Activated CD4-positive, alpha-beta T cell treated with anti-CD3 and anti-CD28 coated beads for 24 hours (primary cell): Measurements from ENCODE around the gene TLR6.
A peak's percentile ranks its signal among the peaks of the same experiment; 100 is the strongest.
"Not testable (repeated sequence)": the region's sequence is repeated elsewhere in the genome, so short reads cannot be mapped to it uniquely, and the experiment has no call there.

ENCODE experiments used
- DNase-seq, 2 donors: peaks; one replicate each; pipeline ENCODE4 v3.0.0-alpha.2; 2020; ENCODE audit warnings: low read depth in 2 of 2

The TLR6 gene

GRCh38 chr4:38788317-38788716, 68.3 kb downstream of the TLR6 start:
- DNase-seq, result no peak

GRCh38 chr4:38787693-38788092, 68.9 kb downstream of the TLR6 start:
- no peak for DNase-seq

- no peak for DNase-seq
Measured at GRCh38 chr4:38785901-38786402, 70.7 kb downstream of the TLR6 start.

GRCh38 chr4:38785041-38785790, 71.4 kb downstream of the TLR6 start:
- DNase-seq, result no peak

GRCh38 chr4:38784141-38784540, 72.5 kb downstream of the TLR6 start:
- DNase-seq, result no peak

GRCh38 chr4:38783109-38783460, 73.5 kb downstream of the TLR6 start:
- no peak for DNase-seq

- peak in 1 of 2 donors; percentile 39 for DNase-seq
Measured at GRCh38 chr4:38782452-38783108, 74.0 kb downstream of the TLR6 start, which contains the start of gene TLR10. TLR10 (minus strand) TSS chr4:38782990; CDS start chr4:38775590, 7,400 bp downstream.

- no peak for DNase-seq
Measured at GRCh38 chr4:38781854-38782261, 74.8 kb downstream of the TLR6 start.

- no peak for DNase-seq
Measured at GRCh38 chr4:38780833-38781484, 75.7 kb downstream of the TLR6 start.

- DNase-seq, result no peak
Measured at GRCh38 chr4:38779790-38780189, 76.8 kb downstream of the TLR6 start.

- not testable (repeated sequence) for DNase-seq
Measured at GRCh38 chr4:38777925-38778324, 78.7 kb downstream of the TLR6 start.

GRCh38 chr4:38775326-38775725, 81.3 kb downstream of the TLR6 start:
- no peak for DNase-seq

- DNase-seq, result no peak
Measured at GRCh38 chr4:38774181-38774955, 82.2 kb downstream of the TLR6 start.
